SH-SY5Y (cell line): ENCODE results near the gene CCDC149.

ENCODE experiments used
- GATA2 ChIP-seq: IDR thresholded peaks from 2 replicates; pipeline ENCODE4 v1.6.1; 2011; ENCODE audit warnings: mild to moderate bottlenecking, low read depth, low read length
- GATA3 ChIP-seq: IDR thresholded peaks from 2 replicates; pipeline ENCODE4 v1.6.1; 2011; ENCODE audit warnings: low read depth, mild to moderate bottlenecking, low read length, moderate library complexity

DNA sequence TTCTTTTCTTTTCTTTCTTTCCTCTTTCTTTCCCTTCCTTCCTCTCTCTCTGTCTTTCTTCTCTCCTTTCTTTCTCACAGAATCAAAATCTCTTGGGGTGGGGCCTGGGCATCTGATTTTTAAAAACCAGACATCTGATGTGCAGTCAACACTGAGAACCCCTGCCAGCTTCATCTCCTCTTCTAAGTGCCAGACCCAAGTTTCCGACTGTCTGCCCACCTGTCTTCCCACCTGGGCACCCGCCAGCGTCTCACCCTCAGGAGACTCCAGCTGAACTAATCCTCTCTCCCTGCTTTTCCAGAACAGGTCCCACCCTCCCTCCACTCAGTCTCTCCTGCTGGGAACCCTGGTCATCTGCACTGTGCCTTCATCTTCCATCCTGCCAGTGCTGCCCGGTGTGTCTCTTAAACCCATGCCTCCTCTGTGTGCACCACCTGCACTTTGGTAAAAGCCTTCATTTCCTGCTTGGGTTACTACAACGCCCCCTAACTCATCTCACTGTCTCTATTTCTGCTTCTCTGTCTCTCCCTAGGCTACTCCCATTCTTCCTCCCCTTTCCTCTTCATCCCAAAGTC lies 114.7 kb downstream of the CCDC149 start:
- no peak for TF ChIP-seq GATA3
- no peak for TF ChIP-seq GATA2
